HG03025 (cell line): ENCODE data around the gene PSRC1.
"Not testable (repeated sequence)": the region's sequence is repeated elsewhere in the genome, so short reads cannot be mapped to it uniquely, and the experiment has no call there.

Experiments
- ATAC-seq: cut with Tn5 transposase; IDR thresholded peaks from one replicate; pipeline ENCODE4 v1.9.1; 2021; ENCODE audit warnings: mild to moderate bottlenecking, moderate library complexity; ENCODE audit not compliant: unreplicated experiment, low FRiP score

The PSRC1 gene

GRCh38 chr1:109298666-109299557 lies 16.0 kb upstream of the PSRC1 start:
- no peak for ATAC-seq

GRCh38 chr1:109296782-109297181 lies 13.8 kb upstream of the PSRC1 start:
- no peak for ATAC-seq

- ATAC-seq: no peak
These were observed 12.9 kb upstream of the PSRC1 start for GRCh38 chr1:109295712-109296415.

- ATAC-seq: no peak
These were observed 11.5 kb upstream of the PSRC1 start for GRCh38 chr1:109294481-109294880.

GRCh38 chr1:109293026-109293425 lies 10.1 kb upstream of the PSRC1 start:
- ATAC-seq: no peak

GRCh38 chr1:109292364-109292763 lies 9.4 kb upstream of the PSRC1 start:
- ATAC-seq: no peak

GRCh38 chr1:109290998-109291397 lies 8.1 kb upstream of the PSRC1 start:
- no peak for ATAC-seq

GRCh38 chr1:109290137-109290536 lies 7.2 kb upstream of the PSRC1 start:
- ATAC-seq: no peak

- ATAC-seq: not testable (repeated sequence)
These were observed 3.8 kb upstream of the PSRC1 start for GRCh38 chr1:109286762-109287161.

GRCh38 chr1:109283748-109284600 lies 1.0 kb upstream of the PSRC1 start:
- ATAC-seq: peak; percentile 29

- no peak for ATAC-seq
These were observed 421 bp downstream of the PSRC1 start for GRCh38 chr1:109282497-109282951.

- ATAC-seq: no peak
These were observed 1.1 kb downstream of the PSRC1 start for GRCh38 chr1:109281680-109282496.

GRCh38 chr1:109280862-109281261 lies 2.1 kb downstream of the PSRC1 start:
- no peak for ATAC-seq

GRCh38 chr1:109279615-109280278 lies 3.2 kb downstream of the PSRC1 start:
- ATAC-seq: no peak

- ATAC-seq: peak; percentile 64
These were observed 5.3 kb downstream of the PSRC1 start for GRCh38 chr1:109277434-109278204.

- no peak for ATAC-seq
These were observed 7.1 kb downstream of the PSRC1 start for GRCh38 chr1:109275706-109276345.

GRCh38 chr1:109274533-109275476 lies 8.1 kb downstream of the PSRC1 start:
- ATAC-seq: no peak
